ENCODE data around the gene R3HDM1.

DNA sequence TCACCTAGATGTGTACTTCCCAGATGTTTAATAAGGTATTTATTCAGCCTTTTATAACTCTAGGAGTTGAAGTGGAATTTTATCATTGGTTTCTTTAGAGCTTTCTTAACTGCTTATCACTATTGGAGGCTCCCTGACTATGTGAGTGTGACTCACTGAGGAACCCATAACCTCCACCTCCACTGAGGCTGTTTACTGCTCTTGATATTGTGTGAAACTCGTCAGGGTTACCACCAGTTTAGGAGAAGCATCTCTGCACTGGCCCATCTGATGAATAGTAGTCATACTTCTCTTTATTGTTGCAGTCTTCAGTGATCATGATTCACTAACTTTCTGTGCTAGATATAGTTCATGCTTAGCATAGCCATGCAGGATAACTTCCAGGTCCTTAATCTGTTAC lies 130.8 kb downstream of the R3HDM1 start:
- TF ChIP-seq, protein P1, sequence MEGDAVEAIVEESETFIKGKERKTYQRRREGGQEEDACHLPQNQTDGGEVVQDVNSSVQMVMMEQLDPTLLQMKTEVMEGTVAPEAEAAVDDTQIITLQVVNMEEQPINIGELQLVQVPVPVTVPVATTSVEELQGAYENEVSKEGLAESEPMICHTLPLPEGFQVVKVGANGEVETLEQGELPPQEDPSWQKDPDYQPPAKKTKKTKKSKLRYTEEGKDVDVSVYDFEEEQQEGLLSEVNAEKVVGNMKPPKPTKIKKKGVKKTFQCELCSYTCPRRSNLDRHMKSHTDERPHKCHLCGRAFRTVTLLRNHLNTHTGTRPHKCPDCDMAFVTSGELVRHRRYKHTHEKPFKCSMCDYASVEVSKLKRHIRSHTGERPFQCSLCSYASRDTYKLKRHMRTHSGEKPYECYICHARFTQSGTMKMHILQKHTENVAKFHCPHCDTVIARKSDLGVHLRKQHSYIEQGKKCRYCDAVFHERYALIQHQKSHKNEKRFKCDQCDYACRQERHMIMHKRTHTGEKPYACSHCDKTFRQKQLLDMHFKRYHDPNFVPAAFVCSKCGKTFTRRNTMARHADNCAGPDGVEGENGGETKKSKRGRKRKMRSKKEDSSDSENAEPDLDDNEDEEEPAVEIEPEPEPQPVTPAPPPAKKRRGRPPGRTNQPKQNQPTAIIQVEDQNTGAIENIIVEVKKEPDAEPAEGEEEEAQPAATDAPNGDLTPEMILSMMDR (IDR thresholded peaks at IDR 0.05) = no peak
- no peak for TF ChIP-seq POLR2A (IDR thresholded peaks at IDR 0.05)

All from lower leg skin (tissue), 3 donors.